ENCODE results near the gene SIRT5. TPM values are rescaled to one million over a fixed set of nuclear protein-coding genes. Genes with fewer than 3 reads are reported as not detected.
A peak's percentile ranks its signal among the peaks of the same experiment; 100 is the strongest.

Gene SIRT5
- total RNA-seq, 1 experiment from 2014 or later = 14.3 TPM

DNA sequence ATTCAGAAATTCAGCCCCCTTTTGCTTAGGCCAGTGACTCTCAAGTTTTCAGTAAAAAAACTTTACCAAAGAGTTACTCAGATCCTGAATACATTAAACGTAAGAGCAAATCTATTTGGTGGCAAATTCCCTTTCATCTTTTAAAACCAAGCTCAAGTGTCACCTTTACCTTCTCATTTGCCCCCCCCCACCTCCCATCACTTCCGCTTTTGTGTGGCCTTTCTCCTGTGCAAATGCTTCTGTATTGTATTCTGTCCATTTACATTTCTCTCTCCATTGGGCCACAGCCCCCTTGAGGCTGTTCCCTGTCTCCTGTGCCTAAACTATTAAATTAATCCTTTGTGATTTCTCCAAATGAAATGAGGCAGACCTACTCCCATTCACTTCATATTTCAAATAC lies 42.7 kb downstream of the SIRT5 start:
- H3K27ac ChIP-seq (ENCODE audit: insufficient read length, low read depth, low read length) = no peak overlapping the region
- no peak overlapping the region for H4K5ac ChIP-seq (ENCODE audit: insufficient read length, low read depth, low read length)
- no peaks in the 10 kb centered on the region for H3K4me1 ChIP-seq (ENCODE audit: insufficient read depth, low read length)
- no peak overlapping the region for H3K9ac ChIP-seq (ENCODE audit: extremely low read depth, insufficient read length, low read length)
- H3K79me1 ChIP-seq (ENCODE audit: insufficient read depth, low read depth, low read length, poor library complexity, severe bottlenecking) = peaks cover 3% of the 10 kb centered on the region
- H2AFZ ChIP-seq (ENCODE audit: low read length) = no peak overlapping the region
- WGBS (ENCODE audit: extremely low coverage, insufficient read length, low lambda C conversion rate) = no CpG with 5 or more reads among the region's 2 CpGs
- H3K23me2 ChIP-seq (ENCODE audit: insufficient read length, low read depth, low read length, poor library complexity, severe bottlenecking) = peaks cover 8% of the 10 kb centered on the region
- Mint-ChIP-seq H3K27ac (peak overlapping the region in 1 of 3 experiments; percentile 34; a peak in 1 of 7 replicates), H3K4me3 (peak overlapping the region; percentile 99 to 100), H3K4me1 (peaks cover 18 to 24% of the 10 kb centered on the region in 2 experiments), H3K9me3 (no peaks in the 10 kb centered on the region; a peak in 1 of 5 replicates), H3K27me3 (ENCODE audit: low read depth) (peaks cover 3% of the 10 kb centered on the region; the same call in 1 of the 2 replicates), H3K36me3 (ENCODE audit: insufficient read depth in 1 of 3, low read depth in 3 of 3) (peaks cover 12 to 60% (median 49%) of the 10 kb centered on the region in 3 experiments; a peak in 6 of 7 replicates)
- peaks cover 4% of the 10 kb centered on the region; the same call in 1 of the 2 replicates for H3K79me2 ChIP-seq (ENCODE audit: insufficient read depth, low read length)
- H3K9me3 ChIP-seq (ENCODE audit: control insufficient read depth, low read depth, low read length) = no peaks in the 10 kb centered on the region
- TF ChIP-seq, protein P1, sequence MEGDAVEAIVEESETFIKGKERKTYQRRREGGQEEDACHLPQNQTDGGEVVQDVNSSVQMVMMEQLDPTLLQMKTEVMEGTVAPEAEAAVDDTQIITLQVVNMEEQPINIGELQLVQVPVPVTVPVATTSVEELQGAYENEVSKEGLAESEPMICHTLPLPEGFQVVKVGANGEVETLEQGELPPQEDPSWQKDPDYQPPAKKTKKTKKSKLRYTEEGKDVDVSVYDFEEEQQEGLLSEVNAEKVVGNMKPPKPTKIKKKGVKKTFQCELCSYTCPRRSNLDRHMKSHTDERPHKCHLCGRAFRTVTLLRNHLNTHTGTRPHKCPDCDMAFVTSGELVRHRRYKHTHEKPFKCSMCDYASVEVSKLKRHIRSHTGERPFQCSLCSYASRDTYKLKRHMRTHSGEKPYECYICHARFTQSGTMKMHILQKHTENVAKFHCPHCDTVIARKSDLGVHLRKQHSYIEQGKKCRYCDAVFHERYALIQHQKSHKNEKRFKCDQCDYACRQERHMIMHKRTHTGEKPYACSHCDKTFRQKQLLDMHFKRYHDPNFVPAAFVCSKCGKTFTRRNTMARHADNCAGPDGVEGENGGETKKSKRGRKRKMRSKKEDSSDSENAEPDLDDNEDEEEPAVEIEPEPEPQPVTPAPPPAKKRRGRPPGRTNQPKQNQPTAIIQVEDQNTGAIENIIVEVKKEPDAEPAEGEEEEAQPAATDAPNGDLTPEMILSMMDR (conservative IDR thresholded peaks at IDR 0.05) = no peak
- no peak overlapping the region for H2BK15ac ChIP-seq (ENCODE audit: low read depth, low read length)
- H2BK20ac ChIP-seq (ENCODE audit: low read depth, low read length, poor library complexity, severe bottlenecking) = no peak overlapping the region
- H4K8ac ChIP-seq (replicated peaks; ENCODE audit: insufficient read length, low read depth, low read length) = no peak overlapping the region
- no peak overlapping the region for H2BK5ac ChIP-seq (ENCODE audit: insufficient read length, low read length)
- no peak overlapping the region for H2BK12ac ChIP-seq (ENCODE audit: insufficient read length, low read depth, low read length)
- no peak overlapping the region for H3K14ac ChIP-seq (ENCODE audit: insufficient read depth, low read length)
- H4K91ac ChIP-seq (ENCODE audit: insufficient read length, low read depth, low read length) = no peak overlapping the region
- H3K56ac ChIP-seq (ENCODE audit: insufficient read length, low read depth, low read length) = no peak overlapping the region
- DNase-seq = no peak
- no peak overlapping the region for H3K4ac ChIP-seq (ENCODE audit: low read depth, low read length)
- no peak overlapping the region for H3K18ac ChIP-seq (ENCODE audit: insufficient read length, low read depth, low read length)
- H2AK5ac ChIP-seq (ENCODE audit: insufficient read length, low read length) = no peak overlapping the region
- H4K20me1 ChIP-seq (ENCODE audit: control insufficient read depth, insufficient read depth, insufficient read length) = no peaks in the 10 kb centered on the region
- H3K4me2 ChIP-seq (ENCODE audit: insufficient read depth, insufficient read length, low read length) = no peak overlapping the region
- no peak overlapping the region for H2BK120ac ChIP-seq (ENCODE audit: low read depth, low read length, poor library complexity, severe bottlenecking)
- no peak overlapping the region for H3K23ac ChIP-seq (ENCODE audit: insufficient read length, low read depth, low read length)
- no peak overlapping the region for H3T11ph ChIP-seq (ENCODE audit: low read length)
- no peaks in the 10 kb centered on the region for H3K27me3 ChIP-seq (ENCODE audit: insufficient read depth, low read length)
